ENCODE results near the gene PHACTR4.
"Not testable (repeated sequence)": the region's sequence is repeated elsewhere in the genome, so short reads cannot be mapped to it uniquely, and the experiment has no call there.

DNA sequence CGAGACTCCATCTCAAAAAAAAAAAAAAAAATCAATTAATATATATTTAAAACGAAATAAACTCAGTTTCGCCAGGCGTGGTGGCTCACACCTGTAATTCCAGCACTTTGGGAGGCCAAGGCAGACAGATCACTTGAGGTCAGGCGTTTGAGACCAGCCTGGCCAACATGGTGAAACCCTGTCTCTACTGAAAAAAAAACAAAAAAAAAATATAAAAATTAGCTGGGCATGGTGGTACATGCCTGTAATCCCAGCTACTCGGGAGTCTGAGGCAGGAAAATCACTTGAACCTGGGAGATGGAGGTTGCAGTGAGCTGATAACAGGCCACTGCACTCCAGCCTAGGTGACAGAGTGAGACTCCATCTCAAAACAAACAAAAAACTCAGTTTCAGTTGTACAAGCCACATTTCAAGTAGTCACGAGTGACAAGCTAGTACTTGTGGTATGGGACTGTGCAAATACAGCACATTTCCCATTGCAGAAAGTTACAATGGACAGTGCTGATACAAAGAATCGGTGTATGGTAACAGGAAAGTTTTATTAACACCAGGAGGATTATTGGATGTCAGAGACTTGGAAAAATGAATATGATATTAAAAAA, 172.0 kb downstream of the PHACTR4 start:
- TF ChIP-seq, protein P1, sequence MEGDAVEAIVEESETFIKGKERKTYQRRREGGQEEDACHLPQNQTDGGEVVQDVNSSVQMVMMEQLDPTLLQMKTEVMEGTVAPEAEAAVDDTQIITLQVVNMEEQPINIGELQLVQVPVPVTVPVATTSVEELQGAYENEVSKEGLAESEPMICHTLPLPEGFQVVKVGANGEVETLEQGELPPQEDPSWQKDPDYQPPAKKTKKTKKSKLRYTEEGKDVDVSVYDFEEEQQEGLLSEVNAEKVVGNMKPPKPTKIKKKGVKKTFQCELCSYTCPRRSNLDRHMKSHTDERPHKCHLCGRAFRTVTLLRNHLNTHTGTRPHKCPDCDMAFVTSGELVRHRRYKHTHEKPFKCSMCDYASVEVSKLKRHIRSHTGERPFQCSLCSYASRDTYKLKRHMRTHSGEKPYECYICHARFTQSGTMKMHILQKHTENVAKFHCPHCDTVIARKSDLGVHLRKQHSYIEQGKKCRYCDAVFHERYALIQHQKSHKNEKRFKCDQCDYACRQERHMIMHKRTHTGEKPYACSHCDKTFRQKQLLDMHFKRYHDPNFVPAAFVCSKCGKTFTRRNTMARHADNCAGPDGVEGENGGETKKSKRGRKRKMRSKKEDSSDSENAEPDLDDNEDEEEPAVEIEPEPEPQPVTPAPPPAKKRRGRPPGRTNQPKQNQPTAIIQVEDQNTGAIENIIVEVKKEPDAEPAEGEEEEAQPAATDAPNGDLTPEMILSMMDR (IDR thresholded peaks at IDR 0.05), result not testable (repeated sequence)
- not testable (repeated sequence) for TF ChIP-seq POLR2A (IDR thresholded peaks at IDR 0.05)
